Measurements from ENCODE around the gene CC2D2A. TPM values are rescaled to one million over a fixed set of nuclear protein-coding genes. Genes with fewer than 3 reads are reported as not detected.
"Not testable (repeated sequence)": the region's sequence is repeated elsewhere in the genome, so short reads cannot be mapped to it uniquely, and the experiment has no call there.

The CC2D2A gene
- total RNA-seq, 2 donors from 2014 or later, result 13.5 to 38.1 TPM

GRCh38 chr4:15605537-15605936 lies 135.9 kb downstream of the CC2D2A start:
- Histone ChIP-seq H3K27ac (no peak overlapping the region), H3K9me3 (no peaks in the 10 kb centered on the region), H3K4me3 (no peak overlapping the region), H3K4me1 (replicated peaks) (no peaks in the 10 kb centered on the region), H3K36me3 (no peaks in the 10 kb centered on the region), H3K27me3 (replicated peaks; ENCODE audit: insufficient read depth) (no peaks in the 10 kb centered on the region)
- TF ChIP-seq CTCF (IDR thresholded peaks at IDR 0.05), result no peak
- no peak for TF ChIP-seq POLR2A (IDR thresholded peaks at IDR 0.05)
- TF ChIP-seq POLR2AphosphoS5 (IDR thresholded peaks at IDR 0.05), result no peak
- WGBS, result 97% methylated on average over 5 of the region's 5 CpGs
- DNase-seq (ENCODE audit: low spot score), result no peak
- intact Hi-C loops (cut with DNase I), result no loop called here

GRCh38 chr4:15610855-15611254 lies 141.2 kb downstream of the CC2D2A start:
- H3K36me3 ChIP-seq, result no peaks in the 10 kb centered on the region
- H3K27me3 ChIP-seq (replicated peaks; ENCODE audit: insufficient read depth), result no peaks in the 10 kb centered on the region
- no peaks in the 10 kb centered on the region for H3K9me3 ChIP-seq
- H3K27ac ChIP-seq, result no peak overlapping the region
- intact Hi-C loops (cut with DNase I), result no loop called here
- H3K4me1 ChIP-seq (replicated peaks), result no peaks in the 10 kb centered on the region
- no peak overlapping the region for H3K4me3 ChIP-seq
- no peak for DNase-seq (ENCODE audit: low spot score)
- no peak for TF ChIP-seq CTCF (IDR thresholded peaks at IDR 0.05)
- no peak for TF ChIP-seq POLR2AphosphoS5 (IDR thresholded peaks at IDR 0.05)
- no peak for TF ChIP-seq POLR2A (IDR thresholded peaks at IDR 0.05)
- WGBS, result 79% methylated on average over 2 of the region's 2 CpGs

DNA sequence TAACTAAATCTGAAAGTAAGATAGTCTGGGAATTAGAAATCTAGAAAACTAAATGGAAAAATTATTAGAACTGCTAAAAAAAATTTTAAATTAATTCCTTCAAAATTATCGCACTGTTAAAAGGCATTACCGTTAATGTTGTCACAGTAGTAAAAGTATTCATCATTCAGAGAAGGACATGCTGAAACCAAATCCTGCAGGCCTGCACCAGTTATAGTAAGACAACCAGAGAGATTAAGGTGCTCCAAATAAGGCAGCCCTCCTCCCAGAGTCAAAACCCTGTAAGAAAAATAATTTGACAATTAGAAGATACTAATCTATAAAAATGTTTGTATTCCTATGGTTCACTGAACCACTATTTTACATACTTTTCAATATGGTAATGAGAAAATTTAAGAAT lies 142.5 kb downstream of the CC2D2A start:
- no peaks in the 10 kb centered on the region for H3K9me3 ChIP-seq
- H3K4me3 ChIP-seq, result no peak overlapping the region
- intact Hi-C loops (cut with DNase I), result no loop called here
- no peak for DNase-seq (ENCODE audit: low spot score)
- no peaks in the 10 kb centered on the region for H3K36me3 ChIP-seq
- no peak overlapping the region for H3K27ac ChIP-seq
- H3K27me3 ChIP-seq (replicated peaks; ENCODE audit: insufficient read depth), result no peaks in the 10 kb centered on the region
- 75% methylated on average over 2 of the region's 2 CpGs for WGBS
- TF ChIP-seq POLR2AphosphoS5 (IDR thresholded peaks at IDR 0.05), result no peak
- H3K4me1 ChIP-seq (replicated peaks), result no peaks in the 10 kb centered on the region

- H3K36me3 ChIP-seq; H3K4me3 ChIP-seq; intact Hi-C loops (cut with DNase I); H3K27me3 ChIP-seq (replicated peaks; ENCODE audit: insufficient read depth); H3K27ac ChIP-seq; H3K4me1 ChIP-seq (replicated peaks); H3K9me3 ChIP-seq; DNase-seq (ENCODE audit: low spot score): not testable (repeated sequence)
- 96% methylated on average over 15 of the region's 24 CpGs for WGBS
These were observed 145.2 kb downstream of the CC2D2A start for GRCh38 chr4:15614891-15615290.

DNA sequence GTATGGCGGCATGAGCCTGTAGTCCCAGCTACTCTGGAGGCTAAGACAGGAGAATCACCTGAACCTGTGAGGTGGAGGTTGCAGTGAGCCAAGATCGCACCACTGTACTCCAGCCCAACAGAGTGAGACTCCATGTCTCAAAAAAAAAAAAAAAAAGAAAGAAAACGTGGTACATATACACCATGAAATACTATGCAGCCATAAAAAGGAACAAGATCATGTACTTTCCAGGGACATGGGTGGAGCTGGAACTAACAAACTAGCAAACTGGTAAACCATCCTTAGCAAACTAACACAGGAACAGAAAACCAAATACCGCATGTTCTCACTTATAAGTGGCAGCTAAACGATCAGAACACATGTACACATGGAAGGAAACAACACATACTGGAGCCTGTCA lies 147.7 kb downstream of the CC2D2A start:
- H3K4me3 ChIP-seq; intact Hi-C loops (cut with DNase I); H3K4me1 ChIP-seq (replicated peaks); DNase-seq (ENCODE audit: low spot score); H3K27me3 ChIP-seq (replicated peaks; ENCODE audit: insufficient read depth); H3K9me3 ChIP-seq; H3K36me3 ChIP-seq; H3K27ac ChIP-seq: not testable (repeated sequence)
- 97% methylated on average over 5 of the region's 5 CpGs for WGBS

- Histone ChIP-seq H3K4me3 (no peak overlapping the region), H3K27me3 (replicated peaks; ENCODE audit: insufficient read depth) (no peaks in the 10 kb centered on the region), H3K9me3 (no peaks in the 10 kb centered on the region), H3K27ac (no peak overlapping the region), H3K4me1 (replicated peaks) (no peaks in the 10 kb centered on the region), H3K36me3 (no peaks in the 10 kb centered on the region)
- DNase-seq (ENCODE audit: low spot score), result no peak
- intact Hi-C loops (cut with DNase I), result no loop called here
- 86% methylated on average over 1 of the region's 1 CpG for WGBS
- TF ChIP-seq CTCF (IDR thresholded peaks at IDR 0.05), result no peak
- peak; percentile 32 for TF ChIP-seq POLR2AphosphoS5 (IDR thresholded peaks at IDR 0.05)
These were observed 167.1 kb downstream of the CC2D2A start for GRCh38 chr4:15636818-15637217.

Measured in prostate gland (tissue), 2 donors.